Ishikawa (cell line): ENCODE data around the gene RASSF4.

Source experiments
- CEBPB ChIP-seq: IDR thresholded peaks from 2 replicates; pipeline ENCODE4 v1.6.1; 2012
- CREB1 ChIP-seq: IDR thresholded peaks from 2 replicates; pipeline ENCODE4 v1.6.1; 2012; ENCODE audit warnings: low read depth
- EGR1 ChIP-seq: IDR thresholded peaks from 2 replicates; pipeline ENCODE4 v1.6.1; 2012
- EP300 ChIP-seq: IDR thresholded peaks from 2 replicates; pipeline ENCODE4 v1.6.1; 2012; ENCODE audit warnings: borderline replicate concordance
- FOXM1 ChIP-seq: IDR thresholded peaks from 2 replicates; pipeline ENCODE4 v1.6.1; 2012; ENCODE audit warnings: low read depth, borderline replicate concordance
- MAX ChIP-seq: IDR thresholded peaks from 2 replicates; pipeline ENCODE4 v1.6.1; 2012
- RAD21 ChIP-seq: IDR thresholded peaks from 2 replicates; pipeline ENCODE4 v1.6.1; 2012; ENCODE audit warnings: low read depth
- REST ChIP-seq: IDR thresholded peaks from 2 replicates; pipeline ENCODE4 v1.6.1; 2012; ENCODE audit warnings: low read depth, mild to moderate bottlenecking
- TAF1 ChIP-seq: IDR thresholded peaks from 2 replicates; pipeline ENCODE4 v1.6.1; 2012; ENCODE audit warnings: low read depth, mild to moderate bottlenecking
- TCF12 ChIP-seq: IDR thresholded peaks from 2 replicates; pipeline ENCODE4 v1.6.1; 2012; ENCODE audit warnings: low read depth
- TEAD4 ChIP-seq: IDR thresholded peaks from 2 replicates; pipeline ENCODE4 v1.6.1; 2012
- USF1 ChIP-seq: IDR thresholded peaks from 2 replicates; pipeline ENCODE4 v1.6.1; 2012
- YY1 ChIP-seq: IDR thresholded peaks from 2 replicates; pipeline ENCODE4 v1.6.1; 2012; ENCODE audit warnings: low read depth
- ZBTB7A ChIP-seq: IDR thresholded peaks from 2 replicates; pipeline ENCODE4 v1.6.1; 2012; ENCODE audit warnings: low read depth

RASSF4 gene

GRCh38 chr10:44934416-44935200, 25.0 kb upstream of the RASSF4 start:
- TF ChIP-seq CREB1: no peak
- TF ChIP-seq YY1: no peak
- no peak for TF ChIP-seq MAX

GRCh38 chr10:44935201-44935965, 24.2 kb upstream of the RASSF4 start:
- TF ChIP-seq CEBPB (no peak), MAX (0 out of 2 replicates have a peak, but pooled peaks have one; percentile 35), EP300 (no peak)

GRCh38 chr10:44935966-44936295, 23.7 kb upstream of the RASSF4 start:
- no peak for TF ChIP-seq ZBTB7A
- no peak for TF ChIP-seq USF1

- TF ChIP-seq TEAD4: no peak
These were observed 23.2 kb upstream of the RASSF4 start for GRCh38 chr10:44936314-44936975.

GRCh38 chr10:44937196-44938005, 22.2 kb upstream of the RASSF4 start:
- no peak for TF ChIP-seq EP300

- TF ChIP-seq FOXM1 (no peak), CREB1 (no peak), REST (no peak), YY1 (no peak), MAX (no peak)
These were observed 20.6 kb upstream of the RASSF4 start for GRCh38 chr10:44938956-44939355.

GRCh38 chr10:44939691-44940401, 19.8 kb upstream of the RASSF4 start:
- TF ChIP-seq FOXM1 (no peak), USF1 (no peak), TCF12 (no peak), ZBTB7A (no peak), EP300 (no peak), TAF1 (no peak), MAX (no peak), EGR1 (no peak), RAD21 (no peak), REST (no peak), YY1 (no peak), TEAD4 (no peak), CREB1 (no peak), CEBPB (no peak)
